Stimulated activated naive B cell treated with anti-CD40 and anti-IgM and Interleukin-4, amounts not matched to agents 10 μg/mL and 1 μg/mL and 100 μg/mL, for 72 hours (primary cell): ENCODE results near the gene GCLC.
A peak's percentile ranks its signal among the peaks of the same experiment; 100 is the strongest.

Experiments used
- ATAC-seq, 2 donors: fragments of 150-1000 bp; cut with Tn5 transposase; replicated peaks; 2 replicates each; pipeline ENCODE4 v1.10.0; 2021; ENCODE audit warnings: moderate library complexity in 1 of 2
- DNase-seq: peaks from one replicate; pipeline ENCODE4 v3.0.0; 2021
- H3K27ac Mint-ChIP-seq: one replicate; pipeline ENCODE4 v1.8.0; 2022; ENCODE audit warnings: mild to moderate bottlenecking, mixed read lengths
- H3K27me3 Mint-ChIP-seq, 2 donors: one replicate each; pipeline ENCODE4 v1.8.0; 2022; ENCODE audit warnings: mixed read lengths in 2 of 2
- H3K36me3 Mint-ChIP-seq, 2 donors: one replicate each; pipeline ENCODE4 v1.8.0; 2022; ENCODE audit warnings: mixed read lengths in 2 of 2, mild to moderate bottlenecking in 1 of 2
- H3K4me1 Mint-ChIP-seq, 2 donors: one replicate each; pipeline ENCODE4 v1.8.0; 2022; ENCODE audit warnings: mixed read lengths in 2 of 2, mild to moderate bottlenecking in 1 of 2
- H3K4me3 Mint-ChIP-seq, 2 donors: one replicate each; pipeline ENCODE4 v1.8.0; 2022; ENCODE audit warnings: mild to moderate bottlenecking in 2 of 2, mixed read lengths in 2 of 2, moderate library complexity in 1 of 2
- H3K9me3 Mint-ChIP-seq, 2 donors: one replicate each; pipeline ENCODE4 v1.8.0; 2022; ENCODE audit warnings: mixed read lengths in 2 of 2, mild to moderate bottlenecking in 1 of 2

Gene GCLC

GRCh38 chr6:53544470-53545308 is at the start of gene GCLC:
Gene GCLC (minus strand): TSS chr6:53545101. CDS start chr6:53544645, 456 bp downstream.
- no peaks in the 10 kb centered on the region for H3K9me3 Mint-ChIP-seq

GRCh38 chr6:53594596-53594995 is 49.7 kb upstream of the GCLC start:
- Mint-ChIP-seq H3K9me3 (peaks cover 0 to 3% of the 10 kb centered on the region in 2 donors), H3K27ac (no peak overlapping the region), H3K36me3 (no peaks in the 10 kb centered on the region), H3K4me3 (no peak overlapping the region), H3K27me3 (no peaks in the 10 kb centered on the region), H3K4me1 (peaks cover 0 to 3% of the 10 kb centered on the region in 2 donors)
- DNase-seq (no peak), ATAC-seq (no peak)

More at GRCh38 chr6:53544470-53545308, at the start of gene GCLC:
- peak; percentile 72 to 73 for ATAC-seq
- Mint-ChIP-seq H3K4me3 (peak within 1 kb of the TSS; percentile 91 to 96), H3K36me3 (peaks cover 1 to 6% of the 10 kb centered on the region in 2 donors), H3K4me1 (peaks cover 35 to 46% of the 10 kb centered on the region in 2 donors), H3K27ac (peak within 1 kb of the TSS; percentile 95), H3K27me3 (no peaks in the 10 kb centered on the region)
- peak; percentile 92 for DNase-seq

GRCh38 chr6:53593001-53593488 is 48.1 kb upstream of the GCLC start:
- Mint-ChIP-seq H3K27me3 (peaks cover 0 to 8% of the 10 kb centered on the region in 2 donors), H3K27ac (no peak overlapping the region), H3K9me3 (peaks cover 0 to 3% of the 10 kb centered on the region in 2 donors), H3K36me3 (no peaks in the 10 kb centered on the region), H3K4me3 (no peak overlapping the region), H3K4me1 (peaks cover 3 to 7% of the 10 kb centered on the region in 2 donors)
- no peak for DNase-seq
- no peak for ATAC-seq

- no peaks in the 10 kb centered on the region for H3K9me3 Mint-ChIP-seq
- ATAC-seq (peak in 1 of 2 donors; percentile 25), DNase-seq (no peak)
- no peak overlapping the region for H3K4me3 Mint-ChIP-seq
- peaks cover 0 to 8% of the 10 kb centered on the region in 2 donors for H3K27me3 Mint-ChIP-seq
- no peaks in the 10 kb centered on the region for H3K36me3 Mint-ChIP-seq
- H3K27ac Mint-ChIP-seq, result no peak overlapping the region
- peaks cover 5 to 12% of the 10 kb centered on the region in 2 donors for H3K4me1 Mint-ChIP-seq
These were observed 47.0 kb upstream of the GCLC start for GRCh38 chr6:53591873-53592272.

GRCh38 chr6:53588816-53589509 is 44.1 kb upstream of the GCLC start:
- ATAC-seq (no peak), DNase-seq (no peak)
- no peak overlapping the region for H3K27ac Mint-ChIP-seq
- H3K4me1 Mint-ChIP-seq, result peaks cover 11 to 22% of the 10 kb centered on the region in 2 donors
- H3K36me3 Mint-ChIP-seq, result no peaks in the 10 kb centered on the region
- H3K27me3 Mint-ChIP-seq, result peaks cover 0 to 8% of the 10 kb centered on the region in 2 donors
- H3K9me3 Mint-ChIP-seq, result no peaks in the 10 kb centered on the region
- H3K4me3 Mint-ChIP-seq, result no peak overlapping the region

DNA sequence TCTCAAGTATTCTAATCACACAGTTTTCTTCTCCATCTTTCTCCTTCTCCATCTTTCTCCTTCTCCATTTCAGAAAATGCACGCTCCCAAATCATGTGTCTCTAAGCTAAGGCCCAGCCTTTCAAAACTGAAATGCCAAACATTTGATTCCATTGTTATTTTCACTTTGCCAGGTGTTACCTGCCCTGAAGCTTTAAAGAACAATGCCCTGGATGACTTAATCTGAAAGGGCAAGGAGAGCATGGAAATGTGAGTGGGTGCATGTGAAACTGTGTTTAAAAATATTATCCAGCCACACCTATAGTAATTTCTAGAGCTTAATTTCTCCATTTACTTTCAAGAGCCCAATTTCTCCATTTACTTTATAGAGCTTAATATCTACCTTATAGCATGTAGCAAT is 42.4 kb upstream of the GCLC start:
- no peaks in the 10 kb centered on the region for H3K36me3 Mint-ChIP-seq
- H3K4me3 Mint-ChIP-seq, result no peak overlapping the region
- ATAC-seq (peak; percentile 45 to 49), DNase-seq (no peak)
- H3K9me3 Mint-ChIP-seq, result no peaks in the 10 kb centered on the region
- no peak overlapping the region for H3K27ac Mint-ChIP-seq
- peaks cover 0 to 8% of the 10 kb centered on the region in 2 donors for H3K27me3 Mint-ChIP-seq
- peaks cover 8 to 28% of the 10 kb centered on the region in 2 donors for H3K4me1 Mint-ChIP-seq

DNA sequence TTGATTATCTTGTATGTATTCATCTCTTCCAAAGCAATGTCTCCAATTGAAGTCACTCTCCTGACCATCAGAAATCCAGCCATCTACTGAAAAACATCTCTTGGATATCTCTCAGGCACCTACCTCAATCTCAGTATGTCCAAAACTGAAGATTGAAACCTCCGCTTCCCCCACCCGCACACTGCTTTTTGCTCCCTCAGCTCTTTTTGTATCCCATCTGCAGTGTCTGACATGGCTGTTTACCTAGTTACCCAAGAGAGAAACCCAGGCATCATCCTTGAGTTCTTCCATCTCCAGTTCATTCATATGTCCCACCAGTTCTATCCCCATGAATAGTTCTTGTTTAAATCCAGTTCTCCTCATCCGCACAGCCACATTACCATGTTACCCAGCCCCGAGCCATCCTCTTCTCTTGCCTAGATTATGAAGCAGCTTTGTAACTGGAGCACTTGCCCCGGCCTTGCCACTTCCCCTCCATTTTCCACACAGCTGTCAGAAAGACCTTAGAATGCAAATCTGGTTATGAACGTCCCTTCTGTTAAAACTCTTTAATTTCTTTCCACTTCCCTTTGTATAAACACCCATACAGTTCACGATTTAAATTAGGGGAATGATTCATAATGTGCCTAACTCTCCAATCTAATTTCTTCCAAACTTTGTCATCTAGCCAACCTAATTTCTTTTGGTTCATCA is 40.5 kb upstream of the GCLC start:
- Mint-ChIP-seq H3K27ac (no peak overlapping the region), H3K36me3 (no peaks in the 10 kb centered on the region), H3K4me1 (peaks cover 10 to 37% of the 10 kb centered on the region in 2 donors), H3K4me3 (no peak overlapping the region), H3K9me3 (no peaks in the 10 kb centered on the region), H3K27me3 (peaks cover 0 to 8% of the 10 kb centered on the region in 2 donors)
- DNase-seq, result no peak
- ATAC-seq, result peak; percentile 64 to 67

GRCh38 chr6:53584726-53585125 is 39.8 kb upstream of the GCLC start:
- Mint-ChIP-seq H3K36me3 (no peaks in the 10 kb centered on the region), H3K9me3 (no peaks in the 10 kb centered on the region), H3K4me3 (no peak overlapping the region), H3K27me3 (peaks cover 0 to 8% of the 10 kb centered on the region in 2 donors), H3K4me1 (peaks cover 10 to 37% of the 10 kb centered on the region in 2 donors), H3K27ac (no peak overlapping the region)
- no peak for ATAC-seq
- DNase-seq, result no peak

DNA sequence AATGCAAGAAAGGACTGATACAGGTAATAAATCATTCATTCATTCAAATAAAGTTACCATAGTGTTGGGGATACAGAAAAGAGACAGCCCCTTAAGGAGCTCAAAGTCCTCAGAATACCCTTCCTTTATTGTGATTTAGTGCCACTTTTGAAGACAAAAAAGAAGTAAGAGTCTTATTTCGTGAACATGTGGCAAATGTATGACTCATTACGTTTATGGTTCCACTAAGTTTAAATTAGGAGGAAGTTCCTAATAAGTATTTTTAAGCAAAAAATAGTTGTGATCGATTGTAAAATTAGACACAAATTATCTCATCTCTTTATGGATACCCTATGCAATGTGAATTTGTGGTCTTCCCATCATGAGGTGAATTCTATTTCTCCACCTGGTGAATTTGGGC is 38.5 kb upstream of the GCLC start:
- Mint-ChIP-seq H3K27me3 (no peaks in the 10 kb centered on the region), H3K27ac (no peak overlapping the region), H3K4me3 (no peak overlapping the region), H3K36me3 (no peaks in the 10 kb centered on the region), H3K4me1 (peaks cover 10 to 30% of the 10 kb centered on the region in 2 donors), H3K9me3 (no peaks in the 10 kb centered on the region)
- no peak for DNase-seq
- no peak for ATAC-seq

GRCh38 chr6:53582963-53583362 is 38.1 kb upstream of the GCLC start:
- ATAC-seq (no peak), DNase-seq (no peak)
- Mint-ChIP-seq H3K4me3 (no peak overlapping the region), H3K9me3 (no peaks in the 10 kb centered on the region), H3K36me3 (no peaks in the 10 kb centered on the region), H3K27me3 (no peaks in the 10 kb centered on the region), H3K27ac (no peak overlapping the region), H3K4me1 (peaks cover 10 to 30% of the 10 kb centered on the region in 2 donors)

DNA sequence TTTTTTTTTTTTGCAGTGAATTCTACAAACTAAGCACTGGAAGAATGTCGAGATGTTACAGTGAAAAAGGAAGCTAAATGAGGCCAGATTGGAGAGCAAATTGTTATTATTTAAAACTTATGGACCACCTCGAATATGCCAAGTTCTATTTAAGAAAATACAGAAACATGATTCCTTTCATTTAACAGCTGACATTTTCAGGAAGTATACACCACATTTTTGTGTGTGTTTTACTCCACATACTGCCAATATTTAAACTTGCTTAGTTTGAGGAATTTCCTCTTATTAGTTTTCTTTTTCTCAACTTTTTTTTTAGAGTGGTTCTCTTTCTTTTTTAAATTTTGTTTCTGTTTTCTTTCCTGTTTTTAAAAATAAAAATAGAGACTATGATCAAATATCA is 37.0 kb upstream of the GCLC start:
- peaks cover 9 to 25% of the 10 kb centered on the region in 2 donors for H3K4me1 Mint-ChIP-seq
- H3K4me3 Mint-ChIP-seq, result no peak overlapping the region
- H3K9me3 Mint-ChIP-seq, result no peaks in the 10 kb centered on the region
- no peaks in the 10 kb centered on the region for H3K36me3 Mint-ChIP-seq
- H3K27ac Mint-ChIP-seq, result no peak overlapping the region
- no peak for ATAC-seq
- DNase-seq, result no peak
- no peaks in the 10 kb centered on the region for H3K27me3 Mint-ChIP-seq

GRCh38 chr6:53581173-53581773 is 36.4 kb upstream of the GCLC start:
- Mint-ChIP-seq H3K9me3 (no peaks in the 10 kb centered on the region), H3K27me3 (no peaks in the 10 kb centered on the region), H3K36me3 (no peaks in the 10 kb centered on the region), H3K27ac (no peak overlapping the region), H3K4me3 (no peak overlapping the region), H3K4me1 (peaks cover 9 to 25% of the 10 kb centered on the region in 2 donors)
- no peak for DNase-seq
- ATAC-seq, result peak in 1 of 2 donors; percentile 22

DNA sequence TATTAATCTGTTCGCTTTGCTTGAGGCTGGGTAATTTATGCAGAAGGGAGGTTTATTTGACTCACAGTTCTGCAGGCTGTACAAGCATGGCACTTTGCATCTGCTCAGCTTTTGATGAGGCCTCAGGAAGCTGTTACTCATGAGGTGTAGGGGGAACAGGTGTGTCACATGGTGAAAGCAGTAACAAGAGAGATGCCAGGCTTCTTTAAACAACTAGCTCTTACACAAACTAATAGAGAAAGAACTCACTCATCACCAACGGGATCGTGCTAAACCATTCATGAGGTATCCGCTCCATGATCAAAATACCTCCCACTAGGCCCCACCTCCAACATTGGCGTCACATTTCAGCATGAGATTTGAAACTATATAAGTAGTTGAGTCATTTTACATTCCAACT is 34.4 kb upstream of the GCLC start:
- DNase-seq (no peak), ATAC-seq (no peak)
- Mint-ChIP-seq H3K4me3 (no peak overlapping the region), H3K27ac (no peak overlapping the region), H3K27me3 (no peaks in the 10 kb centered on the region), H3K36me3 (no peaks in the 10 kb centered on the region), H3K9me3 (no peaks in the 10 kb centered on the region), H3K4me1 (peaks cover 2 to 14% of the 10 kb centered on the region in 2 donors)

DNA sequence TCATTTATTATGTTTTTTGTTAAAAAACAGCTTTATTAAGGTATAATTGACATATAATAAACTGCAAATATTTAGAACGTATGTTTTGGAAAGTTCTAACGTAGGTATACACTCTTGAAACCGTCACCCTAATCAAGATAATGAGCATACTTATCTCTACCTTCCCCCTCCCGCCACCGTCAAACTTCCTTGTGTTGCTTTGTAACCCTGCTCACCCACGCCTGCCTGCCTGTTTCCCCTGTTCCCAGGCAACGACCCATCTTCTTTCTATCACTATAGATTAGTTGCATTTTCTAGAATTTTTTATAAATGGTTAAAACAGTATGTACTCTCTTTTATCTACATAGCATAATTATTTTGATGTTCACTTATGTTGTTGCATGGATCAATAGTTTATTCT is 33.5 kb upstream of the GCLC start:
- peaks cover 3 to 14% of the 10 kb centered on the region in 2 donors for H3K4me1 Mint-ChIP-seq
- H3K27ac Mint-ChIP-seq, result no peak overlapping the region
- H3K4me3 Mint-ChIP-seq, result no peak overlapping the region
- ATAC-seq, result no peak
- H3K27me3 Mint-ChIP-seq, result peaks cover 0 to 1% of the 10 kb centered on the region in 2 donors
- H3K36me3 Mint-ChIP-seq, result peaks cover 0 to 1% of the 10 kb centered on the region in 2 donors
- DNase-seq, result no peak
- peaks cover 0 to 1% of the 10 kb centered on the region in 2 donors for H3K9me3 Mint-ChIP-seq
